ENCODE measurements around the gene TEKTIP1.

- TF ChIP-seq CTCF (conservative IDR thresholded peaks at IDR 0.05; ENCODE audit: low read length) (no peak), EZH2phosphoT487 (IDR thresholded peaks at IDR 0.05; ENCODE audit: borderline replicate concordance) (no peak)
These were observed 10.3 kb upstream of the TEKTIP1 start for GRCh38 chr19:3528539-3529211.
